K562 (cell line): Measurements from ENCODE around the gene SRPK2. TPM values are rescaled to one million over a fixed set of nuclear protein-coding genes. Genes with fewer than 3 reads are reported as not detected.
A peak's percentile ranks its signal among the peaks of the same experiment; 100 is the strongest.

Experiments
- ATAC-seq: fragments of 200-7000 bp; cut with Tn5 transposase; 3 replicates; pipeline ENCODE4 v1.9.1; 2020; ENCODE audit warnings: moderate library complexity
- BruUV-seq: library from RNA; stranded (reverse); fragments of 400-500 nt; replicated peaks from 2 replicates; lab custom pipeline; 2021; lab: Mats Ljungman, UMichigan
- CTCF ChIA-PET: fragments of 300-600 bp; formaldehyde crosslinking; extraction: SDS; loops from one replicate; lab custom pipeline; 2021; ENCODE audit warnings: low intra/inter-chr PET ratio; lab: Yijun Ruan, JAX
- POLR2A ChIA-PET: fragments of 300-600, 350-650 bp; sonication (Branson Sonifier 250); formaldehyde crosslinking; extraction: SDS; loops from one replicate; lab custom pipeline; 2021; ENCODE audit warnings: antibody characterized with exemption, inconsistent platforms; lab: Yijun Ruan, JAX
- DNase-seq, 4 experiments: peaks; one replicate each; pipeline versions ENCODE4 v3.0.0 to v3.0.0-alpha.2; 2011 to 2018; ENCODE audit warnings: low spot score in 3 of 4, mixed read lengths in 3 of 4; ENCODE audit errors: extremely low read depth in 1 of 4
- FAIRE-seq: peaks from 2 replicates; lab custom pipeline; 2011; peaks lifted over from hg19 to GRCh38; lab: Jason Lieb, UNC
- H2AFZ ChIP-seq: 2 replicates; pipeline ENCODE4 v1.6.0; 2011; ENCODE audit warnings: low read depth, low read length, control low read depth, inconsistent platforms
- H3K27ac ChIP-seq: fragments of 200-600 bp; 3 replicates; pipeline ENCODE4 v1.8.0; 2011; ENCODE audit warnings: low read depth, mild to moderate bottlenecking, control low read depth, inconsistent platforms, low read length, moderate library complexity, mixed read lengths; ENCODE audit errors: extremely low read depth
- H3K27me3 ChIP-seq, 2 experiments: fragments of 300-600 bp in 1 of 2; 2 replicates in 1 of 2; 3 replicates in 1 of 2; pipeline versions ENCODE4 v1.6.0 to v1.8.0; 2011; ENCODE audit warnings: inconsistent platforms in 2 of 2, low read length in 2 of 2, mild to moderate bottlenecking in 1 of 2, mixed read lengths in 1 of 2, moderate library complexity in 1 of 2; ENCODE audit not compliant: control insufficient read depth in 2 of 2, insufficient read depth in 2 of 2
- H3K36me3 ChIP-seq: fragments of 300-600 bp; 3 replicates; pipeline ENCODE4 v1.8.0; 2011; ENCODE audit warnings: mild to moderate bottlenecking, low read length, inconsistent platforms; ENCODE audit not compliant: control insufficient read depth, insufficient read depth
- H3K4me1 ChIP-seq, 2 experiments: fragments of 200-600 bp in 1 of 2; replicated peaks in 1 of 2; 2 replicates in 1 of 2; 3 replicates in 1 of 2; pipeline versions ENCODE4 v1.5.1 to v1.8.0; 2011; ENCODE audit warnings: inconsistent platforms in 2 of 2, low read length in 2 of 2, mild to moderate bottlenecking in 1 of 2, mixed read lengths in 1 of 2, moderate library complexity in 1 of 2; ENCODE audit not compliant: control insufficient read depth in 2 of 2, insufficient read depth in 2 of 2
- H3K4me2 ChIP-seq: 2 replicates; pipeline ENCODE4 v1.6.1; 2011; ENCODE audit warnings: low read length, control low read depth, inconsistent platforms, mixed read lengths; ENCODE audit not compliant: insufficient read depth
- H3K4me3 ChIP-seq: fragments of 200-600 bp; sonication (generic), shearing (Covaris generic); 2 replicates; pipeline ENCODE4 v1.5.1; 2016; ENCODE audit warnings: control low read depth, inconsistent platforms
- H3K79me2 ChIP-seq: fragments of 200-600 bp; 3 replicates; pipeline ENCODE4 v1.8.0; 2011; ENCODE audit warnings: low read length, inconsistent platforms; ENCODE audit not compliant: control insufficient read depth, insufficient read depth
- H3K9ac ChIP-seq, 2 experiments: 2 replicates each; pipeline versions ENCODE4 v1.6.0 to v1.6.1; 2011; ENCODE audit warnings: low read depth in 2 of 2, low read length in 2 of 2, control low read depth in 1 of 2, inconsistent platforms in 1 of 2, mild to moderate bottlenecking in 1 of 2, mixed read lengths in 1 of 2; ENCODE audit not compliant: insufficient read depth in 1 of 2
- H3K9me1 ChIP-seq: one replicate; pipeline ENCODE4 v1.6.0; 2011; ENCODE audit warnings: inconsistent platforms, mild to moderate bottlenecking, low read length, moderate library complexity; ENCODE audit not compliant: control insufficient read depth, insufficient read depth
- H3K9me3 ChIP-seq: replicated peaks from 2 replicates; pipeline ENCODE4 v1.5.1; 2011; ENCODE audit warnings: low read depth, low read length, inconsistent platforms; ENCODE audit not compliant: control insufficient read depth, insufficient read depth
- H4K20me1 ChIP-seq: replicated peaks from 2 replicates; pipeline ENCODE4 v1.6.1; 2011; ENCODE audit warnings: low read length, inconsistent platforms, mixed read lengths; ENCODE audit not compliant: control insufficient read depth, insufficient read depth
- BRF1 ChIP-seq: IDR thresholded peaks from 3 replicates; pipeline ENCODE4 v1.6.1; 2011; ENCODE audit warnings: borderline replicate concordance, mild to moderate bottlenecking; ENCODE audit not compliant: insufficient read length; ENCODE audit errors: extremely low read depth
- CTCF ChIP-seq, 3 experiments: IDR thresholded peaks in 2 of 3; conservative IDR thresholded peaks in 1 of 3; 2 replicates each; pipeline ENCODE4 v1.5.1; 2011 to 2012; ENCODE audit warnings: low read length in 3 of 3, mild to moderate bottlenecking in 3 of 3, control low read depth in 2 of 3, improper control_type of control experiment in 1 of 3, inconsistent platforms in 1 of 3, low read depth in 1 of 3, mixed read lengths in 1 of 3, moderate library complexity in 1 of 3; ENCODE audit not compliant: insufficient read depth in 2 of 3
- MCM7 ChIP-seq, 2 experiments: fragments of 450-650 bp; IDR thresholded peaks; 2 replicates each; pipeline ENCODE4 v1.6.1; 2016 to 2018
- MECOM ChIP-seq: fragments of 250-450 bp; sonication (Bioruptor Pico); IDR thresholded peaks from 2 replicates; pipeline ENCODE4 v1.8.0; 2022; ENCODE audit warnings: inconsistent platforms
- RAD21 ChIP-seq, 2 experiments: fragments of 250-450 bp in 1 of 2; fragments of 450-650 bp in 1 of 2; sonication (Bioruptor Pico) in 1 of 2; formaldehyde crosslinking in 1 of 2; IDR thresholded peaks in 1 of 2; conservative IDR thresholded peaks in 1 of 2; 2 replicates each; pipeline versions ENCODE4 v1.4.0 to v1.8.0; 2020 to 2022; ENCODE audit warnings: mild to moderate bottlenecking in 2 of 2, moderate library complexity in 1 of 2
- REST ChIP-seq, 2 experiments: fragments of 450-650 bp; formaldehyde crosslinking in 1 of 2; IDR thresholded peaks; 2 replicates each; pipeline versions ENCODE4 v1.4.0 to v1.6.1; 2014 to 2020; ENCODE audit warnings: mild to moderate bottlenecking in 2 of 2, borderline replicate concordance in 1 of 2, low read depth in 1 of 2
- SMC3 ChIP-seq: conservative IDR thresholded peaks from 2 replicates; pipeline ENCODE4 v1.6.1; 2011; ENCODE audit warnings: low read depth, low read length, improper control_type of control experiment; ENCODE audit not compliant: insufficient read depth
- YY1 ChIP-seq, 3 experiments: IDR thresholded peaks; 2 replicates each; pipeline ENCODE4 v1.6.1; 2011; ENCODE audit warnings: low read length in 2 of 3, mild to moderate bottlenecking in 2 of 3, moderate library complexity in 2 of 3, borderline replicate concordance in 1 of 3, control low read depth in 1 of 3, low read depth in 1 of 3; ENCODE audit not compliant: insufficient read depth in 3 of 3, insufficient replicate concordance in 2 of 3, control insufficient read depth in 1 of 3, insufficient read length in 1 of 3; ENCODE audit errors: extremely low read depth in 1 of 3
- WGBS: fragments of 100-300 bp; shearing (Covaris generic); methylation state at CpG from one replicate; pipeline ENCODE4 v1.1.6; 2016; ENCODE audit warnings: low coverage, mixed read lengths; ENCODE audit not compliant: insufficient coverage; ENCODE audit errors: missing lambda C conversion rate; 5-methylcytosine and 5-hydroxymethylcytosine counted together
- in situ Hi-C: fragments of 300-500 bp; cut with MboI; formaldehyde crosslinking; loops from 4 replicates; pipeline ENCODE4 v1.15.0; 2018; ENCODE audit warnings: inconsistent platforms, mixed read lengths
- intact Hi-C: fragments of 100-400 bp; cut with micrococcal nuclease; formaldehyde crosslinking; loops from 2 replicates; pipeline ENCODE4 v1.14.2; 2022
- polyA plus RNA-seq, 8 experiments: library from polyadenylated mRNA; depleted of rRNA in 4 of 8; stranded (reverse) in 5 of 8; unstranded in 3 of 8; fragments of >200 nt; fragmentation: Nextera tagmentation in 2 of 8; fragmentation: Illumina TruSeq in 1 of 8; extraction: Ambion mirVana in 2 of 8; extraction: Trizol in 1 of 8; gene quantifications; 2 replicates each; pipeline versions ENCODE4 v1.2.1 to v1.2.3, GENCODE V29; 2011 to 2014; ENCODE audit warnings: inconsistent platforms in 1 of 8, missing spikeins in 1 of 8
- total RNA-seq, 7 experiments: library from RNA; depleted of rRNA in 6 of 7; stranded (reverse); fragments of >200 nt in 6 of 7; fragmentation: Illumina TruSeq in 2 of 7; extraction: Trizol in 2 of 7; gene quantifications; 2 replicates each; pipeline versions ENCODE4 v1.2.1 to v1.2.3, GENCODE V29; 2011 to 2021; ENCODE audit warnings: low replicate concordance in 1 of 7

SRPK2 gene
- total and polyA plus RNA-seq, 9 of the 15 experiments (the other 6 are each of a cell fraction or from before 2014, with no cell fraction given) = 21.5 to 44.7 (median 33.3) TPM

- WGBS = 67% methylated on average over 6 of the region's 6 CpGs
- Histone ChIP-seq H3K4me1 (peaks cover 0 to 10% of the 10 kb centered on the region in 2 experiments; a peak in 3 of 5 replicates), H3K9ac (no peak overlapping the region), H3K4me3 (no peak overlapping the region), H3K27ac (no peak overlapping the region), H3K36me3 (peaks cover 32% of the 10 kb centered on the region), H2AFZ (no peak overlapping the region), H4K20me1 (peaks cover 3% of the 10 kb centered on the region), H3K9me1 (no peaks in the 10 kb centered on the region), H3K4me2 (no peak overlapping the region), H3K27me3 (no peaks in the 10 kb centered on the region), H3K79me2 (no peaks in the 10 kb centered on the region; the same call in 2 of the 3 replicates), H3K9me3 (no peaks in the 10 kb centered on the region)
- CTCF ChIA-PET = interaction anchor here (0.6 kb wide), 2 partner anchors 264 to 353 kb away, joined by 3 to 4 read pairs; no protein-coding TSS in a partner anchor
- BruUV-seq = no TSS peak
- POLR2A ChIA-PET = interaction anchor here (0.5 to 1.3 kb wide), 4 partner anchors 13 to 297 kb away, joined by 3 to 7 read pairs (median 4); no protein-coding TSS in a partner anchor
- TF ChIP-seq RAD21 (CRISPR knock-in tag; conservative IDR thresholded peaks at IDR 0.05 in 1 of 2, IDR thresholded peaks at IDR 0.05 in 1 of 2) (peak; percentile 18 to 52; a peak in 3 of 4 replicates), REST (IDR thresholded peaks at IDR 0.05; ENCODE audit: borderline replicate concordance) (peak; percentile 15; the same call in 1 of the 2 replicates), REST (CRISPR knock-in tag; IDR thresholded peaks at IDR 0.05; ENCODE audit: low read depth) (no peak), BRF1 (no peak), MCM7 (IDR thresholded peaks at IDR 0.05) (no peak), SMC3 (peak; percentile 60), YY1 (IDR thresholded peaks at IDR 0.05; ENCODE audit: borderline replicate concordance in 1 of 3, control insufficient read depth in 1 of 3, extremely low read depth in 1 of 3, insufficient read depth in 3 of 3, insufficient read length in 1 of 3, insufficient replicate concordance in 2 of 3, low read depth in 1 of 3, low read length in 2 of 3) (no peak), MECOM (CRISPR knock-in tag) (0 out of 2 replicates have a peak, but pooled peaks have one; percentile 15), CTCF (IDR thresholded peaks at IDR 0.05 in 2 of 3, conservative IDR thresholded peaks at IDR 0.05 in 1 of 3; ENCODE audit: insufficient read depth in 2 of 3, low read depth in 1 of 3, low read length in 3 of 3) (peak; percentile 47 to 57 (median 56))
- DNase-seq (peak; percentile 43 to 57 (median 50)), FAIRE-seq (peak; percentile 74), ATAC-seq (peak; percentile 71)
- intact Hi-C loops (no loop called here), in situ Hi-C loops (no loop called here)
These were observed 247.7 kb downstream of the SRPK2 start for GRCh38 chr7:105141068-105141467.
